Upper lobe of left lung (tissue), 6 donors: Measurements from ENCODE around the gene TREH. TPM values are rescaled to one million over a fixed set of nuclear protein-coding genes. Genes with fewer than 3 reads are reported as not detected.

ENCODE experiments used
- ATAC-seq, 2 donors: fragments of 200-7000 bp; cut with Tn5 transposase; one replicate each; pipeline ENCODE4 v1.9.1; 2022; ENCODE audit warnings: mild to moderate bottlenecking in 2 of 2, moderate library complexity in 2 of 2; ENCODE audit not compliant: low FRiP score in 2 of 2
- DNase-seq, 2 donors: peaks; one replicate each; pipeline ENCODE4 v3.0.0-alpha.2; 2019 to 2020
- H3K27ac ChIP-seq, 4 donors: fragments of 200-600 bp; sonication (generic); one replicate each; pipeline ENCODE4 v1.5.1; 2016 to 2019
- H3K27me3 ChIP-seq, 4 donors: fragments of 200-600 bp; sonication (generic); one replicate each; pipeline ENCODE4 v1.5.1; 2017 to 2019
- H3K36me3 ChIP-seq, 4 donors: fragments of 200-600 bp; sonication (generic); one replicate each; pipeline ENCODE4 v1.5.1; 2016 to 2019
- H3K4me1 ChIP-seq, 4 donors: fragments of 200-600 bp; sonication (generic); one replicate each; pipeline ENCODE4 v1.5.1; 2018 to 2019
- H3K4me3 ChIP-seq, 4 donors: fragments of 200-600 bp; sonication (generic); one replicate each; pipeline ENCODE4 v1.5.1; 2017 to 2019; ENCODE audit warnings: mild to moderate bottlenecking in 2 of 4, moderate library complexity in 1 of 4
- H3K9me3 ChIP-seq, 4 donors: fragments of 200-600 bp; sonication (generic); one replicate each; pipeline ENCODE4 v1.5.1; 2018 to 2019
- EP300 ChIP-seq, 4 donors: sonication (generic); formaldehyde crosslinking; IDR thresholded peaks; one replicate each; pipeline ENCODE4 v1.5.1; 2017; ENCODE audit warnings: antibody characterized with exemption in 4 of 4, control low read depth in 2 of 4
- POLR2A ChIP-seq, 4 donors: fragments of 450-650 bp; IDR thresholded peaks; one replicate each; pipeline ENCODE4 v1.5.1; 2016 to 2017; ENCODE audit warnings: antibody characterized with exemption in 4 of 4, mild to moderate bottlenecking in 2 of 4
- POLR2AphosphoS5 ChIP-seq, 2 donors: sonication (generic); formaldehyde crosslinking; IDR thresholded peaks; one replicate each; pipeline ENCODE4 v1.5.1; 2017; ENCODE audit warnings: antibody characterized with exemption in 2 of 2
- WGBS, 2 donors: methylation state at CpG; one replicate each; pipeline ENCODE4 v1.1.5; 2017 to 2018; 5-methylcytosine and 5-hydroxymethylcytosine counted together
- total RNA-seq, 6 donors: library from RNA; depleted of rRNA in 4 of 6; stranded (reverse); fragments of >200 nt in 4 of 6; gene quantifications; one replicate each; pipeline versions ENCODE4 v1.1.0 to v1.2.1, GENCODE V29; 2016 to 2021
- TF ChIP-seq, protein P1 (sequence below), 6 experiments: fragments of 450-650 bp in 4 of 6; fragments of 200-600 bp in 2 of 6; sonication (generic) in 2 of 6; IDR thresholded peaks; one replicate each; pipeline ENCODE4 v1.5.1; 2016 to 2019; ENCODE audit warnings: antibody characterized with exemption in 6 of 6
- donor health status: DM: no; HTN: no; CAD: no; lungs with moderate emphysema.
- donor health status: DM: no; HTN: yes; CAD: no; lungs with severe emphysema.

TREH gene
- total RNA-seq, 6 donors from 2014 or later, result 0.17 to 1.0 (median 0.89) TPM; not detected in 3

DNA sequence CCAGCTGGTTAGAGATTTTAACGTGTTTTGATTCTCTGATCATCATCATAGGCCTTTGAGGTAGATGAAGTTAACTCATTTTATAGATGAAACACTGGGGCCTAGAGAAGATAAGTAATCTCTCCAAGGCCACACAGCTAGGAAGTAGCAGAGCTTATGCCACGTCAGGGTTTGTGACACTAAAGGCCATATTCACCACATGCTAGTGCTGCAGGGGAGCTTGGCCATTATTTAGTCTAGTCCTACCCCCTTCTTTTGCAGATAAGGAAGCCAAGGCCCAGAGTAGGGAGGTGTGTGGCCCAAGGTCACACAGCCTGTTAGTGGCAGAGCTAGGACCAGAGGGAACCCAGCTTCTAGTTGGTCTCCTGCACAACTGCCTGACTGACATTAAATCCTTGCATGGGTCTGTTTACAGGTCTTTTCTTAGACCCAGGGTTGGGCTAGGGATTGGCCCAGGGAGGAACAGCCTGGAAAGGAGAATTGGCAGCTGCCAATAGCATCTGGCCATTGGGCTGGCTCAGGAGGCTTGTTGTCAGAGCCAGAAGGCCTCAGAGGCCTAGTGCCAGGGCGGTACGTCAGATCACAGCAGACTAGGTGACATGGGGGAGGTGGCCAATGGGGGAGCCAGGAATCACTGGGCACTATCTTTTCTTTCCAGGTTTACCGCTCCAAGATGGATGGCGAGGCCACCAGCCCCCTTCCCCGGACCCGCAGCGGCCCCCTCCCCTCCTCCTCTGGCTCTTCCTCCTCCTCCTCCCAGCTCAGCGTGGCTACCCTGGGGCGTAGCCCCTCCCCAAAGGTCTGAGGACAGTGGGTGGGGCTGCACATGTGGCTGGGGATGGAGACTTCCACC lies 36.1 kb downstream of the TREH start:
- no peak overlapping the region for H3K4me3 ChIP-seq
- no peaks in the 10 kb centered on the region for H3K27me3 ChIP-seq
- DNase-seq (no peak), ATAC-seq (no peak)
- H3K36me3 ChIP-seq, result peaks cover 0 to 100% (median 78%) of the 10 kb centered on the region in 4 donors
- WGBS, 2 donors, result 78 to 87% methylated on average over 7 to 11 of the region's 11 CpGs
- no peak for TF ChIP-seq EP300 (IDR thresholded peaks at IDR 0.05)
- no peak for TF ChIP-seq POLR2A (IDR thresholded peaks at IDR 0.05)
- TF ChIP-seq, protein P1, sequence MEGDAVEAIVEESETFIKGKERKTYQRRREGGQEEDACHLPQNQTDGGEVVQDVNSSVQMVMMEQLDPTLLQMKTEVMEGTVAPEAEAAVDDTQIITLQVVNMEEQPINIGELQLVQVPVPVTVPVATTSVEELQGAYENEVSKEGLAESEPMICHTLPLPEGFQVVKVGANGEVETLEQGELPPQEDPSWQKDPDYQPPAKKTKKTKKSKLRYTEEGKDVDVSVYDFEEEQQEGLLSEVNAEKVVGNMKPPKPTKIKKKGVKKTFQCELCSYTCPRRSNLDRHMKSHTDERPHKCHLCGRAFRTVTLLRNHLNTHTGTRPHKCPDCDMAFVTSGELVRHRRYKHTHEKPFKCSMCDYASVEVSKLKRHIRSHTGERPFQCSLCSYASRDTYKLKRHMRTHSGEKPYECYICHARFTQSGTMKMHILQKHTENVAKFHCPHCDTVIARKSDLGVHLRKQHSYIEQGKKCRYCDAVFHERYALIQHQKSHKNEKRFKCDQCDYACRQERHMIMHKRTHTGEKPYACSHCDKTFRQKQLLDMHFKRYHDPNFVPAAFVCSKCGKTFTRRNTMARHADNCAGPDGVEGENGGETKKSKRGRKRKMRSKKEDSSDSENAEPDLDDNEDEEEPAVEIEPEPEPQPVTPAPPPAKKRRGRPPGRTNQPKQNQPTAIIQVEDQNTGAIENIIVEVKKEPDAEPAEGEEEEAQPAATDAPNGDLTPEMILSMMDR (IDR thresholded peaks at IDR 0.05), result no peak
- no peak for TF ChIP-seq POLR2AphosphoS5 (IDR thresholded peaks at IDR 0.05)
- no peaks in the 10 kb centered on the region for H3K4me1 ChIP-seq
- H3K27ac ChIP-seq, result no peak overlapping the region
- no peaks in the 10 kb centered on the region for H3K9me3 ChIP-seq

DNA sequence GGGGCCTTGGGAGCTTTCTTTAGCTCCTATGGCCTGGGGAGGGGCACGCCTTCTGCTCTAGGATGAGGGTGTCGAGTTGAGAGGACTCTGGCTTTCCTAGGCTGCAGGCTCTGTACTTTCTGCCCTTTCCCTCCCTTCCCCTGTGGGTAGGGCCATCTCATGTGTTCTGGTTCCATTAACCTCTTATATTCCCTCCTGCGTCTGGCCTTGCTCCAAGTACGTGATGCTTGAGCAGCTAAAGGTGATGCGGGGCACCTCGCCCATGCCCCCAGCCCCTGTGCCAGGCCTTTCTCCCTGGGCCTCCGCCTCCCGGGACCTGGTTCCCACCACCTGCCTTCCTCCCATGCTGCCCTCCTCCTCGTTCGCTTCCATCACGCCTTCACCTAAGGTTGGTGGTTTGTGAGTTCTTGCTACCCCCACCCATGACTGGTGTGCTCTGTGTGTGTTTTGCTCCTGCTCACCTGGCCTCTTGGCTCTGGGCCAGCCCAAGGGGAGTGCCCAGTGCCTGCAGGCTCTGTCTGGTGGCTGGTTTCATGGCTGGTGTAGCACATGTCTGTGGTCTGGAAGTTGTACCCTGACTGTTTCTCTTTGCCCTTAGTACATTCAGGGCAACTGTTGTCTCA lies 37.9 kb downstream of the TREH start:
- DNase-seq (peak in 1 of 2 donors; percentile 68), ATAC-seq (no peak)
- Histone ChIP-seq H3K9me3 (no peaks in the 10 kb centered on the region), H3K4me1 (no peaks in the 10 kb centered on the region), H3K27me3 (no peaks in the 10 kb centered on the region), H3K36me3 (peaks cover 0 to 97% (median 71%) of the 10 kb centered on the region in 4 donors), H3K4me3 (no peak overlapping the region), H3K27ac (peak overlapping the region in 1 of 4 donors; percentile 35)
- no peak for TF ChIP-seq POLR2A (IDR thresholded peaks at IDR 0.05)
- TF ChIP-seq, protein P1 (IDR thresholded peaks at IDR 0.05), result no peak
- TF ChIP-seq POLR2AphosphoS5 (IDR thresholded peaks at IDR 0.05), result no peak
- TF ChIP-seq EP300 (IDR thresholded peaks at IDR 0.05), result no peak
- 89 to 91% methylated on average over 11 of the region's 11 CpGs for WGBS, 2 donors

DNA sequence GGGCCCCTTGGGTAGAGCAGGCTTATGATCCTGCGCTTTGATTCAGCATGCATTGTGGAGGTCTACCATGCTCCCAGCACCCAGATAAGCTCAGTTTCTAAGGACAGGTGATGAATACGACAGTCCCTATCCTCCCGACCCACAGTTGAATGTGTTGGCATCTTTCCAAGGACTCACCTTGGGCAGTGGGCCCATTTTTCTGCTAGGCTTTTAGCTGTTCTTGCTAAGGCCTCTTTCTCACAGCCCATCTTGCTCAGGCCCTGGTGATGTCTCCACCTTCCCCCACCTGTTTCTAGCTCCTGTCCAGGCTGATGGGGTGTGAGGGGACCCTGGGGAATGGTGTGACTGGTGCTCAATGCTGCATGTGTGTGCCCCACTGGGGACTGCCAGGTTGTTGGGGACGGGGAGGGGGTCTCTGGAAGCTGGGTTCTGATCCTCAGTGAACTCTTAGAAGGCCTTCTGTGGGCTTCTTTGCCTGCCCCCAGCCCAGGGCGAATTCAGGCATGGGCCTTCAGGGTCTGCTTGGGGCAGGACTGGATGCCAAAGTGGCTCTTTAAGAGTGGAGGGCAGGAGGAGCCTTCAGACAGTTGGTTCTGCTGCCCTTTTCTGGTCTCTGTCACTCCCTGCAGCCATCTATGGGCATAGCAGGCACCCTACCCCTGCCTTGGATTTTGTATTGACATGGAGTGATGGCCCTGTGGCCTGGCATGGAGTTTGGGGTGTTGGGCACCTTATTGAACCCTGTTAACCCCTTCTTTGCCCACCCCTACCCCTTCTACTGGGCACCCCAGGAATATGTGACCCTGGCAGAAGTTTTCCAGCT lies 38.9 kb downstream of the TREH start:
- H3K4me1 ChIP-seq, result peaks cover 0 to under 1% (median 0%) of the 10 kb centered on the region in 4 donors
- DNase-seq (no peak), ATAC-seq (no peak)
- H3K36me3 ChIP-seq, result peaks cover 0 to 97% (median 68%) of the 10 kb centered on the region in 4 donors
- WGBS, 2 donors, result 57 to 80% methylated on average over 3 to 5 of the region's 5 CpGs
- no peaks in the 10 kb centered on the region for H3K9me3 ChIP-seq
- no peak overlapping the region for H3K4me3 ChIP-seq
- peak overlapping the region in 1 of 4 donors; percentile 0 for H3K27ac ChIP-seq
- TF ChIP-seq, protein P1 (IDR thresholded peaks at IDR 0.05), result peak in 1 of 6 experiments; percentile 26
- TF ChIP-seq EP300 (IDR thresholded peaks at IDR 0.05), result no peak
- no peaks in the 10 kb centered on the region for H3K27me3 ChIP-seq

DNA sequence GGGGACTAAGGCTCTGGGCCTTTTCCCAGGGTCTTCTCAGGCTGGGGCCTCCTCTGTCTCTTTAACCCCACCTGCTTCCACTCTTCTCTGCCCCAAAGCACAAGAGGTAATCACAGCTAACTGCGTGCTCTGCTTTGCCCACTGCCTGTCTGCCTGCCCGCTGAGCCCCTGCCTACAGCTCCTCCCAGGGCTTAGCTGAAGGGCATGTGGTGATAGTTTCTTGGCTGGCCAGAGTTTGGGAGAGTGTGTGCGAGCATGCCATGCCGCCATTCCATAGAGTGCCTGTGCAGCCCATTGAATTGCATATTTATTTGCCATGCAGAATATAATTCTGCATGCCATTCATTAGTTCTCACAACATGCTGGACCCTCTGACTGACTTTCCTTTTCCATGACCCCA lies 39.6 kb downstream of the TREH start:
- no peak for TF ChIP-seq POLR2AphosphoS5 (IDR thresholded peaks at IDR 0.05)
- no peak for TF ChIP-seq POLR2A (IDR thresholded peaks at IDR 0.05)
- TF ChIP-seq, protein P1 (IDR thresholded peaks at IDR 0.05), result no peak
- TF ChIP-seq EP300 (IDR thresholded peaks at IDR 0.05), result no peak
- Histone ChIP-seq H3K27me3 (no peaks in the 10 kb centered on the region), H3K4me1 (peaks cover 2 to 7% (median 4%) of the 10 kb centered on the region in 4 donors), H3K27ac (no peak overlapping the region), H3K36me3 (peaks cover 0 to 97% (median 62%) of the 10 kb centered on the region in 4 donors), H3K4me3 (no peak overlapping the region), H3K9me3 (no peaks in the 10 kb centered on the region)
- 94% methylated on average over 4 of the region's 4 CpGs for WGBS, 2 donors
- DNase-seq (peak in 1 of 2 donors; percentile 28), ATAC-seq (no peak)
